Vagina (tissue), 2 donors: ENCODE measurements around the gene CA7. TPM values are rescaled to one million over a fixed set of nuclear protein-coding genes. Genes with fewer than 3 reads are reported as not detected.

Source experiments
- DNase-seq, 2 donors: peaks; one replicate each; pipeline ENCODE4 v3.0.0-alpha.2; 2017; ENCODE audit errors: extremely low spot score in 2 of 2
- H3K27ac ChIP-seq: fragments of 200-600 bp; sonication (generic); one replicate; pipeline ENCODE4 v1.5.1; 2019
- H3K27me3 ChIP-seq: fragments of 200-600 bp; sonication (generic); one replicate; pipeline ENCODE4 v1.5.1; 2019
- H3K36me3 ChIP-seq, 2 donors: fragments of 200-600 bp; sonication (generic); one replicate each; pipeline ENCODE4 v1.5.1; 2017 to 2019
- H3K4me1 ChIP-seq: fragments of 200-600 bp; sonication (generic); one replicate; pipeline ENCODE4 v1.5.1; 2019
- H3K4me3 ChIP-seq, 2 donors: fragments of 200-600 bp; sonication (generic); 1 replicate in 1 of 2; 2 replicates in 1 of 2; pipeline ENCODE4 v1.5.1; 2016 to 2019
- H3K9me3 ChIP-seq: fragments of 200-600 bp; sonication (generic); one replicate; pipeline ENCODE4 v1.5.1; 2019
- CTCF ChIP-seq, 3 experiments: fragments of 450-650 bp in 2 of 3; fragments of 200-600 bp in 1 of 3; sonication (generic) in 1 of 3; IDR thresholded peaks; one replicate each; pipeline ENCODE4 v1.5.1; 2017 to 2019; ENCODE audit warnings: antibody characterized with exemption in 3 of 3, mild to moderate bottlenecking in 2 of 3, moderate library complexity in 2 of 3
- POLR2A ChIP-seq, 2 donors: fragments of 450-650 bp; IDR thresholded peaks; one replicate each; pipeline ENCODE4 v1.6.1; 2017; ENCODE audit warnings: antibody characterized with exemption in 2 of 2, mild to moderate bottlenecking in 2 of 2, moderate library complexity in 2 of 2
- POLR2AphosphoS5 ChIP-seq, 2 donors: sonication (generic); formaldehyde crosslinking; IDR thresholded peaks; one replicate each; pipeline ENCODE4 v1.9.0; 2017; ENCODE audit warnings: antibody characterized with exemption in 2 of 2, mild to moderate bottlenecking in 2 of 2, low read depth in 1 of 2; ENCODE audit not compliant: insufficient read depth in 1 of 2
- intact Hi-C: fragments of 100-400 bp; cut with DNase I; formaldehyde crosslinking; loops from one replicate; pipeline ENCODE4 v1.15.1; 2023
- total RNA-seq: library from RNA; depleted of rRNA; stranded (reverse); fragments of >200 nt; gene quantifications from one replicate; pipeline ENCODE4 v1.2.3, GENCODE V29; 2016

Gene CA7
- total RNA-seq, 1 donor from 2014 or later: not detected

DNA sequence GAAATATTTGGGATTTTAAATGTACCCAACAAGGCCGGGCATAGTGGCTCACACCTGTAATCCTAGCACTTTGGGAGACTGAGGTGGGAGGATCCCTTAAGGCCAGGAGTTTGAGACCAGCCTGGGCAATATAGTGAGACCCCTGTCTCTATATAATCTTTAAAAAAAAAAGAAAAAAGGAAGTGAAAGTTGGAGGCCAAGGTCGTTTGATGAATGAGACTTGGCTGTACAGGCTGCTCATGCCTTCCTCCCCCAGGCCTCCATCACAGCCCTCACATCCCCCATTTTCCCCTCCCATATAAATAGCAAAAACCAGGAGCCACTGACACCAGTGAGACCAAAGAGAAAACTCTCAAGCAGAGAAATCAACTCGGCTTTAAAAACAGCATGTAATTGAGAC, 3.3 kb upstream of the CA7 start:
- H3K36me3 ChIP-seq: no peaks in the 10 kb centered on the region
- no peak overlapping the region for H3K27ac ChIP-seq
- TF ChIP-seq CTCF (IDR thresholded peaks at IDR 0.05) (no peak), POLR2A (IDR thresholded peaks at IDR 0.05) (no peak), POLR2AphosphoS5 (IDR thresholded peaks at IDR 0.05; ENCODE audit: insufficient read depth in 1 of 2, low read depth in 1 of 2) (no peak)
- H3K4me3 ChIP-seq: no peak overlapping the region
- DNase-seq: peak in 1 of 2 donors; percentile 37
- H3K9me3 ChIP-seq: no peaks in the 10 kb centered on the region
- peaks cover 17% of the 10 kb centered on the region for H3K4me1 ChIP-seq
- intact Hi-C loops: no loop called here
- H3K27me3 ChIP-seq: no peaks in the 10 kb centered on the region

- Histone ChIP-seq H3K4me3 (no peak overlapping the region), H3K36me3 (no peaks in the 10 kb centered on the region), H3K4me1 (peaks cover 17% of the 10 kb centered on the region), H3K9me3 (no peaks in the 10 kb centered on the region), H3K27ac (no peak overlapping the region), H3K27me3 (no peaks in the 10 kb centered on the region)
- intact Hi-C loops: no loop called here
- peak in 1 of 2 donors; percentile 60 for DNase-seq
- TF ChIP-seq POLR2A (IDR thresholded peaks at IDR 0.05): no peak
- no peak for TF ChIP-seq POLR2AphosphoS5 (IDR thresholded peaks at IDR 0.05; ENCODE audit: insufficient read depth in 1 of 2, low read depth in 1 of 2)
- TF ChIP-seq CTCF (IDR thresholded peaks at IDR 0.05): no peak
These were observed 2.8 kb upstream of the CA7 start for GRCh38 chr16:66841366-66841765.

GRCh38 chr16:66842765-66843164, 1.4 kb upstream of the CA7 start:
- Histone ChIP-seq H3K4me3 (no peak overlapping the region), H3K27ac (no peak overlapping the region), H3K4me1 (peaks cover 17% of the 10 kb centered on the region), H3K36me3 (no peaks in the 10 kb centered on the region), H3K27me3 (no peaks in the 10 kb centered on the region), H3K9me3 (no peaks in the 10 kb centered on the region)
- DNase-seq: no peak
- intact Hi-C loops: no loop called here
- TF ChIP-seq POLR2A (IDR thresholded peaks at IDR 0.05) (no peak), CTCF (IDR thresholded peaks at IDR 0.05) (no peak), POLR2AphosphoS5 (IDR thresholded peaks at IDR 0.05; ENCODE audit: insufficient read depth in 1 of 2, low read depth in 1 of 2) (no peak)

- Histone ChIP-seq H3K27me3 (no peaks in the 10 kb centered on the region), H3K27ac (no peak overlapping the region), H3K4me3 (no peak overlapping the region), H3K36me3 (no peaks in the 10 kb centered on the region), H3K9me3 (no peaks in the 10 kb centered on the region), H3K4me1 (peaks cover 17% of the 10 kb centered on the region)
- DNase-seq: no peak
- intact Hi-C loops: no loop called here
- TF ChIP-seq CTCF (IDR thresholded peaks at IDR 0.05) (no peak), POLR2AphosphoS5 (IDR thresholded peaks at IDR 0.05; ENCODE audit: insufficient read depth in 1 of 2, low read depth in 1 of 2) (no peak), POLR2A (IDR thresholded peaks at IDR 0.05) (no peak)
These were observed 1.0 kb upstream of the CA7 start for GRCh38 chr16:66843191-66843590.

DNA sequence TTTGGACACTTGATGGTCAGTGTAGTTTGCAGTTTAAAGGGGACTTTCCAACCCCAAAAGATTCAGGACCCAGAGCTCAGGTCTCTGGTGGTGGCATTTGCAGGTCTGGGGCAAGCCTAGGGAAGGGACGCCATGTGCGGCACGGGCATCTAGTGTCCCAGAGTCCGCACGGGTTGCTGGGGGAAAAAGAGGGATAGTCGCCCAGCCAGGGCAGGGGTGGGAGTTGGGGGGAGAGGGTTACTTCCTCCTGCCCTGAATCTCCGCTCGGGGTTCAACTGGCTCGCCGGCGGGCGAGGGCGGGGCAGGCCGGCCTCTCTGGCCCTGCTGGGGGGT, 239 bp upstream of the CA7 start:
- intact Hi-C loops: no loop called here
- Histone ChIP-seq H3K4me3 (peak overlapping the region; percentile 34 to 44), H3K27me3 (no peaks in the 10 kb centered on the region), H3K4me1 (peaks cover 17% of the 10 kb centered on the region), H3K36me3 (no peaks in the 10 kb centered on the region), H3K9me3 (no peaks in the 10 kb centered on the region), H3K27ac (no peak overlapping the region)
- no peak for DNase-seq
- no peak for TF ChIP-seq CTCF (IDR thresholded peaks at IDR 0.05)
- TF ChIP-seq POLR2A (IDR thresholded peaks at IDR 0.05): no peak
- no peak for TF ChIP-seq POLR2AphosphoS5 (IDR thresholded peaks at IDR 0.05; ENCODE audit: insufficient read depth in 1 of 2, low read depth in 1 of 2)
